HUDEP-2 (cell line): ENCODE data around the gene PHKA2.
A peak's percentile ranks its signal among the peaks of the same experiment; 100 is the strongest.
"Not testable (repeated sequence)": the region's sequence is repeated elsewhere in the genome, so short reads cannot be mapped to it uniquely, and the experiment has no call there.

Source experiments
- DNase-seq, 76 experiments: peaks; one replicate each; lab custom pipeline; 2025; ENCODE audit not compliant: unreplicated experiment in 76 of 76; lab: John Stamatoyannopoulos, UW

Gene PHKA2, protein sequence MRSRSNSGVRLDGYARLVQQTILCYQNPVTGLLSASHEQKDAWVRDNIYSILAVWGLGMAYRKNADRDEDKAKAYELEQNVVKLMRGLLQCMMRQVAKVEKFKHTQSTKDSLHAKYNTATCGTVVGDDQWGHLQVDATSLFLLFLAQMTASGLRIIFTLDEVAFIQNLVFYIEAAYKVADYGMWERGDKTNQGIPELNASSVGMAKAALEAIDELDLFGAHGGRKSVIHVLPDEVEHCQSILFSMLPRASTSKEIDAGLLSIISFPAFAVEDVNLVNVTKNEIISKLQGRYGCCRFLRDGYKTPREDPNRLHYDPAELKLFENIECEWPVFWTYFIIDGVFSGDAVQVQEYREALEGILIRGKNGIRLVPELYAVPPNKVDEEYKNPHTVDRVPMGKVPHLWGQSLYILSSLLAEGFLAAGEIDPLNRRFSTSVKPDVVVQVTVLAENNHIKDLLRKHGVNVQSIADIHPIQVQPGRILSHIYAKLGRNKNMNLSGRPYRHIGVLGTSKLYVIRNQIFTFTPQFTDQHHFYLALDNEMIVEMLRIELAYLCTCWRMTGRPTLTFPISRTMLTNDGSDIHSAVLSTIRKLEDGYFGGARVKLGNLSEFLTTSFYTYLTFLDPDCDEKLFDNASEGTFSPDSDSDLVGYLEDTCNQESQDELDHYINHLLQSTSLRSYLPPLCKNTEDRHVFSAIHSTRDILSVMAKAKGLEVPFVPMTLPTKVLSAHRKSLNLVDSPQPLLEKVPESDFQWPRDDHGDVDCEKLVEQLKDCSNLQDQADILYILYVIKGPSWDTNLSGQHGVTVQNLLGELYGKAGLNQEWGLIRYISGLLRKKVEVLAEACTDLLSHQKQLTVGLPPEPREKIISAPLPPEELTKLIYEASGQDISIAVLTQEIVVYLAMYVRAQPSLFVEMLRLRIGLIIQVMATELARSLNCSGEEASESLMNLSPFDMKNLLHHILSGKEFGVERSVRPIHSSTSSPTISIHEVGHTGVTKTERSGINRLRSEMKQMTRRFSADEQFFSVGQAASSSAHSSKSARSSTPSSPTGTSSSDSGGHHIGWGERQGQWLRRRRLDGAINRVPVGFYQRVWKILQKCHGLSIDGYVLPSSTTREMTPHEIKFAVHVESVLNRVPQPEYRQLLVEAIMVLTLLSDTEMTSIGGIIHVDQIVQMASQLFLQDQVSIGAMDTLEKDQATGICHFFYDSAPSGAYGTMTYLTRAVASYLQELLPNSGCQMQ

GRCh38 chrX:18983666-18984380 lies at the start of gene PHKA2:
Gene PHKA2 (minus strand): TSS chrX:18984114. CDS start chrX:18983932, 182 bp downstream.
- DNase-seq = peak in 49 of 76 experiments; percentile 0 to 67 (median 40)

DNA sequence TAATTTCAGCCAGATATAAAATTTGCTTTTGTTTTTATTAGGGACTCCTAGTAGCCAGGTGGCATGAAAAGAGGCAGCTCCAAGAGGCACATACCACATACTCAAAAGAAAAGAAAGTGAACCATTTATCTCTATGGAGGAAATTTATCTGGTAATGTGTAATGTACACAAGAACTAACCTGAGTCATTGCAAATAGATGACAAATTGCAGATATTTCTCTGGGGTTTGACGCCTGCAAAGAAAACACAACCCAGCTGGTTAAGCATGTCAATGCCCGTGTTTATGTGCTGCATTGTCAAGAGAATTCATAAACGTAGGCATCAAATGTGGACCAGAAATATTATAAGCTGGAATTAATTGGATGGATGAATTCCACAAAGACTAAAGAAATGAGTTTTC lies 46.9 kb upstream of the PHKA2 start:
- no peak for DNase-seq

DNA sequence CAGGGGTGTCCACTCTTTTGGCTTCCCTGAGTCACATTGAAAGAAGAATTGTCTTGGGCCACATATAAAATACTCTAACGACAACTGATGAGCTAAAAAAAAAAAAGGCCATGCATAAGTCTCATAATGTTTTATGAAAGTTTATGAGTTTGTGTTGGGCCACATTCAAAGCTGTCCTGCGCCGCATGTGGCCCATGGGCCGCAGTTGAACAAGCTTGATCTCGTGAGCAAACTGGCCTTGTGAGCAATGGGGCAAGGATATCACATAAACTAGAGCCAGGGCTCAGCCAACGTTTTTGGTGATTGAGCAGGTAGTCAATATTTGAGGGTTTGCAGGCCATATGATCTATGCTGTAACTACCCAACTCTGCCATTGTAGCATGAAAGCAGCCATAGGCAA lies 44.6 kb upstream of the PHKA2 start:
- DNase-seq = no peak

DNA sequence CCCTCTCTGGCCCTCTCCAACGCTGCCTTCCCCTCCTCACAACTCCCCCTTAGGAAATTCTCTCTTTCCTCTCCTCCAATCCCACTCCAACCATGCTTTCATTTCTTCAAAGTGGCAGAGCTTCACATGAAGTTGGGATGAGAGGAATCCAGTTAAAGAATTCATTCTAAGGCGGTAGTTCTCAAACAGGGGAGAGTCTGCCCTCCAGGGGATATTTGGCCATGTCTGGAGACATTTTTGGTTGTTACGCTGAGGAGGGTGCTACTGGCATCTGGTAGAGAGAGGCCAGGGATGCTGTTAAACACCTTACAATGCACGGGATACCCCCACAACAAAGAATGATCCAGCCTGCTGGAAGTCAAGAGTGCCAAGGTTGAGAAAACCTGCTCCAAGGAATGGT lies 40.5 kb upstream of the PHKA2 start:
- DNase-seq = no peak

GRCh38 chrX:19019996-19020395 lies 36.1 kb upstream of the PHKA2 start:
- DNase-seq = no peak

DNA sequence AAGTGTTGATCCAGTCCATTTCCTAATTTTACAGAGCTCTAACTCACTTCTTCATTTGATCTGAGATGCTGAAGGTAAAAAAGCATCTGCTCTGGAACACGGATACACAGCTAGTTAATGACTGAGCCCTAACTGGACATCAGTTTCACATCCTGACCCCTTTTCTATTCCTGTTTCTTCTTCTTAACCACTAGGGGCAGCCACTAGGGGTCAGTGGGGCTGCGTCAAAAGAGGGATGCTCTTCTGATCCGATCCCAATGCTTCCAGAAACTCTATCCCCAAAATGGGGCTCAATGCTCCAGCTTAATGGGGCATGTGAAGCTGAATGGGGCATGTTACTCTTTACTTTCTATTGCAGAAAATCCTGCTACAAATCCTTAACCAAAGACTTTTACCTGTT lies 33.4 kb upstream of the PHKA2 start:
- peak in 2 of 76 experiments; percentile 0 for DNase-seq

DNA sequence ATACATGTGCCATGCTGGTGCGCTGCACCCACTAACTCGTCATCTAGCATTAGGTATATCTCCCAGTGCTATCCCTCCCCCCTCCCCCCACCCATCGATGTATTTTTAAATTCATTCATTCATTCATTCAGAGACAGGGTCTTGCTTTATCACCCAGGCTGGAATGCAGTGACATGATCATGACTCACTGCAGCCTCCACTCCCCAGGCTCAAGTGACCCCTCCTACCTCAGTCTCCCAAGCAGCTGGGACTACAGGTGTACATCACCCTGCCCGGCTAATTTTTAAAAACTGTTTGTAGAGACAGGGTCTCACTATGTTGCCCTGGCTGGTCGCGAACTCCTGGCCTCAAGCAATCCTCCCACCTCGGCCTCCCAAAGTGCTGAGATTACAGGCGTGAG lies 32.7 kb upstream of the PHKA2 start:
- DNase-seq = not testable (repeated sequence)

DNA sequence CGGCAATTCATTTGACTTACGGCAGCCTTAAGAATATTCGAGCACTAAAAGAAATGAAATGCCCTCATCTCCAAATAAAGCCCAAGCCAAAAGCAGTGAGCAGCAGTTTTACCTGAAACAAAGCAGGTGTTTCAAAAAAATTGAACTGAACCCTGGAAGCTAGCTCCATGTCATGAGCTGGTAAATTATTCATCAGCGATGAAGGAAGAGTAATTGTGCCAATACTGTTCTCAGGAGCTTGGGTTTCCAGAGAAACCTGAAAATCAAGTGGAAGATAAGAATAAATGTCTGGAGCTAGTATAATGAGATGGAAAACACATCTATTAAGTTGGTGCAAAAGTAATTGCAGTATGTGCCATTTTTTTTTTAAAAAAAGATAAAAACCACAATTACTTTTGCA lies 24.0 kb upstream of the PHKA2 start:
- DNase-seq = no peak

- DNase-seq = no peak
Observed at GRCh38 chrX:19007011-19007410, 23.1 kb upstream of the PHKA2 start.

DNA sequence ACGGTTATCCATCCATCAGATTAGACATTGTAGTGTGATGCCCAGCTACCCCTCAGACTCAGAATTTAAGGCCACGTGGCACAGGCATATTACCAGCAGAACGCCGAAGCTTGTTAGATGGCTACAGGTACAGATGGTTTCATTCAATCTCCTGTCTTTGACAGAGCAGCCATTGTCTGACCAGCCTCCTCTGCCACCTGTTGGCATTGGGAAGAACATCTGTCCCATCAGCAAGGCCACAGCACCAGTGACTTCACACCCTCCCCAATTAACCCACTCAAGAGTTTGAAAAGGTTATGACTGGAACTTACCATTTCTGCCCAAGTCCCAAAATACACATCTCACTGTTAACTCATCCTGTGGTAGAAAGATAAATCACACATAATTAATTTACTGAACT lies 22.0 kb upstream of the PHKA2 start:
- DNase-seq = no peak

GRCh38 chrX:19003756-19004155 lies 19.8 kb upstream of the PHKA2 start:
- no peak for DNase-seq

DNA sequence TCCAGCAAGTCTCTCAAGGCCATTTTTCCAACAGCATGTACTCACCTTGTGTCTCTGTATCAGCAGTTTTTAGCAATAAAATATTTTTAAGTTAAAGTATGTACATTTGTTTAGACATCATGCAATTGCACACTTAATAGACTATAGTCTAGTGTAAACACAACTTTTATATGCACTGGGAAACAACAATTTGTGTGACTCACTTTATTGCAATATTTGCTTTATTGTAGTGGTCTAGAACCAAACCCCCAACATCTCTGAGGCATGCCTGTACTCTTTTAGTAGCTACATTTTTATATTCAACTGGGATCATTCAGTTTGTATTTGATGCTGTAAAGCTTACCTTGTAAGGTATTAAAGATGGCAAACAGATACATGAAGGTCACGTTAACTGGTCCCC lies 14.7 kb upstream of the PHKA2 start:
- DNase-seq = no peak

DNA sequence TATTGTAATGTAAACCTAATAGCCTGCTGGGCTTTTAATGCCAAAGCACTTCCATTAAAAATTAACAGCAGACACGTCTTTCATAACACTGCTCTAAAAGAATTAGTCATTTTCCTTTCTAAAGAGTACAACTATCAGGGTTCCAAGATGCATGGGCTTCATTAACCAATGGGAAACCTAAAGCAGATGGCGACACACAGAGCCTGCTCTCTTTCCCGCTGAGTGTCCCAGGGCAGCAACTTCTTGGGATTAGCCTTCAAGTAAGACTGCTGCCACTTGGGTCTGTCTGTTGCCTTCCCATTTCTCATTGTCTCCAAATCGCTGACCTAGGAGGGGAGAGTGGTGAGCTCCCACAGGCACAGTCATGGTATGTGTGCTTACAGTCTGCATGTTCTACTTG lies 14.0 kb upstream of the PHKA2 start:
- DNase-seq = no peak

- DNase-seq = no peak
Observed at GRCh38 chrX:18996536-18996935, 12.6 kb upstream of the PHKA2 start.

- no peak for DNase-seq
Observed at GRCh38 chrX:18995221-18995620, 11.3 kb upstream of the PHKA2 start.

GRCh38 chrX:18994713-18995112 lies 10.8 kb upstream of the PHKA2 start:
- no peak for DNase-seq

GRCh38 chrX:18992829-18993228 lies 8.9 kb upstream of the PHKA2 start:
- no peak for DNase-seq

GRCh38 chrX:18985186-18985435 lies 1.2 kb upstream of the PHKA2 start:
- DNase-seq = no peak

- DNase-seq = peak in 75 of 76 experiments; percentile 11 to 84 (median 66)
Observed at GRCh38 chrX:18984381-18985185, 669 bp upstream of the PHKA2 start.
